Testis (tissue), 3 donors: Measurements from ENCODE around the gene RALGPS1. TPM values are rescaled to one million over a fixed set of nuclear protein-coding genes. Genes with fewer than 3 reads are reported as not detected.

Experiments used
- DNase-seq: peaks from one replicate; pipeline ENCODE4 v3.0.0-alpha.2; 2019
- H3K27ac ChIP-seq, 2 donors: fragments of 200-600 bp; sonication (generic); one replicate each; pipeline ENCODE4 v1.5.1; 2019
- H3K27me3 ChIP-seq: fragments of 200-600 bp; sonication (generic); one replicate; pipeline ENCODE4 v1.5.1; 2019
- H3K36me3 ChIP-seq: fragments of 200-600 bp; sonication (generic); one replicate; pipeline ENCODE4 v1.5.1; 2017; ENCODE audit warnings: low read depth; ENCODE audit errors: missing control alignments
- H3K4me1 ChIP-seq: fragments of 200-600 bp; sonication (generic); one replicate; pipeline ENCODE4 v1.5.1; 2019
- H3K4me3 ChIP-seq, 2 donors: fragments of 200-600 bp; sonication (generic); one replicate each; pipeline ENCODE4 v1.5.1; 2017 to 2019
- H3K9me3 ChIP-seq: fragments of 200-600 bp; sonication (generic); one replicate; pipeline ENCODE4 v1.5.1; 2017
- POLR2A ChIP-seq: fragments of 450-650 bp; IDR thresholded peaks from one replicate; pipeline ENCODE4 v1.6.1; 2017; ENCODE audit warnings: antibody characterized with exemption, mild to moderate bottlenecking, moderate library complexity
- WGBS, 2 donors: methylation state at CpG; one replicate each; pipeline ENCODE4 v1.1.5; 2018; 5-methylcytosine and 5-hydroxymethylcytosine counted together
- intact Hi-C: fragments of 100-400 bp; cut with DNase I; formaldehyde crosslinking; loops from one replicate; pipeline ENCODE4 v1.15.1; 2023; ENCODE audit warnings: low total_unique reads
- polyA plus RNA-seq: library from polyadenylated mRNA; stranded (reverse); fragments of 350-450 nt; fragmentation: Illumina TruSeq; extraction: RNeasy Lipid Tissue Mini Kit (QIAGEN cat#74804); gene quantifications from one replicate; pipeline ENCODE4 v1.2.3, GENCODE V29; 2014; ENCODE audit warnings: low read depth, low replicate concordance; ENCODE audit not compliant: insufficient read depth
- total RNA-seq, 2 donors: library from RNA; depleted of rRNA; stranded (reverse); fragments of >200 nt; gene quantifications; one replicate each; pipeline ENCODE4 v1.2.3, GENCODE V29; 2016
- TF ChIP-seq, protein P1 (sequence below), 3 experiments: fragments of 450-650 bp in 2 of 3; fragments of 200-600 bp in 1 of 3; sonication (generic) in 1 of 3; IDR thresholded peaks; one replicate each; pipeline ENCODE4 v1.5.1; 2016 to 2019; ENCODE audit warnings: antibody characterized with exemption in 3 of 3, mild to moderate bottlenecking in 2 of 3, moderate library complexity in 1 of 3

Gene RALGPS1
- total and polyA plus RNA-seq, 3 donors from 2014 or later: 35.9 to 48.6 (median 36.9) TPM

DNA sequence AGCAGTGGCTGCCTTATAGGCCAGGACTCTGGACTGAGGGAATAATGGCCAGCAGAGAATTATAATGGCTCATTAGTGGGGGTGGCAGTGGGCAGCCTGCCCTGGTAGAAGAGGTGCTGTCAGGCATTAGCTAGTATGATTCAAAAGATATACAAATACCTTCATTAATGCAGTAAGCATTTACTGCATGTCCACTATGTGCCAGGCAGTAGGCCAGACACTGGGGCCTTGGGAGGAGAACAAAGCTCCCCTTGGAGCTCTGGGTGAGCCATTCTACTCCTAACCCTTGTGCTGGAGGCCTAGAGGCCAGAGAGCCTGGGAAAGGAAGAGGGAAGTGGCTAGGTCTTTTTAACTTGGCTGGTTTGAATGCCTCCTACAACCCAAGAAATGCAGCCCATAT, 348.0 kb downstream of the RALGPS1 start:
- DNase-seq: no peak
- intact Hi-C loops: no loop called here
- no peaks in the 10 kb centered on the region for H3K36me3 ChIP-seq
- TF ChIP-seq, protein P1, sequence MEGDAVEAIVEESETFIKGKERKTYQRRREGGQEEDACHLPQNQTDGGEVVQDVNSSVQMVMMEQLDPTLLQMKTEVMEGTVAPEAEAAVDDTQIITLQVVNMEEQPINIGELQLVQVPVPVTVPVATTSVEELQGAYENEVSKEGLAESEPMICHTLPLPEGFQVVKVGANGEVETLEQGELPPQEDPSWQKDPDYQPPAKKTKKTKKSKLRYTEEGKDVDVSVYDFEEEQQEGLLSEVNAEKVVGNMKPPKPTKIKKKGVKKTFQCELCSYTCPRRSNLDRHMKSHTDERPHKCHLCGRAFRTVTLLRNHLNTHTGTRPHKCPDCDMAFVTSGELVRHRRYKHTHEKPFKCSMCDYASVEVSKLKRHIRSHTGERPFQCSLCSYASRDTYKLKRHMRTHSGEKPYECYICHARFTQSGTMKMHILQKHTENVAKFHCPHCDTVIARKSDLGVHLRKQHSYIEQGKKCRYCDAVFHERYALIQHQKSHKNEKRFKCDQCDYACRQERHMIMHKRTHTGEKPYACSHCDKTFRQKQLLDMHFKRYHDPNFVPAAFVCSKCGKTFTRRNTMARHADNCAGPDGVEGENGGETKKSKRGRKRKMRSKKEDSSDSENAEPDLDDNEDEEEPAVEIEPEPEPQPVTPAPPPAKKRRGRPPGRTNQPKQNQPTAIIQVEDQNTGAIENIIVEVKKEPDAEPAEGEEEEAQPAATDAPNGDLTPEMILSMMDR (IDR thresholded peaks at IDR 0.05): no peak
- TF ChIP-seq POLR2A: no peak
- no peaks in the 10 kb centered on the region for H3K27me3 ChIP-seq
- H3K27ac ChIP-seq: no peak overlapping the region
- no peak overlapping the region for H3K4me3 ChIP-seq
- no peaks in the 10 kb centered on the region for H3K9me3 ChIP-seq
- no peaks in the 10 kb centered on the region for H3K4me1 ChIP-seq

DNA sequence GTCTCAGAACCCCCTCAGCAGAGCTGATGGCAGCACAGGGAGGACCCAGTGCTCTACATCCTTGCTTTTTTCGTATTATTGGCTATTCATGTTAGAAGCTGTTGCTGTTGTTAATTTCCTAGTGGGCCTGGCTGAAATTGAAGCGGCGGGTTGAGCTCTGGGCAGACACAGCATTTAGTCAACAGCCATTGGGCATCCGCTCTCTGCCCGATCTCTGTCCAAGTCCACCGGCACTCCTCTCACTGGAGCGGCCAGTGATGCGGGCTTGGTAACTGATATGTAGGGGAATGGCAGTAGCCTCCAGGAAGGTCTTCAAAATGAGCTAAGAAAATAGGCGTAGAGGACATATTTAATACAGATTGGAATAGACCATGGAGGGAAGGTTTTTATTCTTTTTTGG, 348.7 kb downstream of the RALGPS1 start:
- H3K4me3 ChIP-seq: no peak overlapping the region
- no peaks in the 10 kb centered on the region for H3K4me1 ChIP-seq
- 90 to 94% methylated on average over 9 of the region's 9 CpGs for WGBS, 2 donors
- H3K27me3 ChIP-seq: no peaks in the 10 kb centered on the region
- TF ChIP-seq POLR2A: no peak
- TF ChIP-seq, protein P1 (IDR thresholded peaks at IDR 0.05): no peak
- intact Hi-C loops: no loop called here
- no peak overlapping the region for H3K27ac ChIP-seq
- H3K9me3 ChIP-seq: no peaks in the 10 kb centered on the region
- no peak for DNase-seq
- no peaks in the 10 kb centered on the region for H3K36me3 ChIP-seq

DNA sequence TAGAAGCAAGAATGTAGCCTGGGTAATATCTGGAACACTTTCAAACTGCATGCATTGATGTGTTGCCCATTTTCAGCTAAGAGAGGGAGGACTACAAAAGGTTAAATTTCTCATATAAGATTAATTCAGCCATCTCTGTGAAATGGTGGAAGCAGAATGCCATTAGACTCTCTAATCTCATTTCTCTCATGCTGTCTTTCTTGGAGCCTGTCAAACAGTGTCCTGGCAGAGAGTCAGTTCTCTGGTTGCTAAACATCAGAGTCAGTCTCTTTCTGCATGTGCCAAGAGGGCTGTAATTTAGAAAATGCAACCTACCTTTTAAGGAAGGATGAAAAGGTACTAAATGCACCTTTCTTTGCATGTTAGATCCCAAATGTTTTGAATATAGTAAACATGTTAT, 349.1 kb downstream of the RALGPS1 start:
- intact Hi-C loops: no loop called here
- Histone ChIP-seq H3K9me3 (no peaks in the 10 kb centered on the region), H3K4me3 (no peak overlapping the region), H3K36me3 (no peaks in the 10 kb centered on the region), H3K4me1 (no peaks in the 10 kb centered on the region), H3K27ac (no peak overlapping the region), H3K27me3 (no peaks in the 10 kb centered on the region)
- no peak for TF ChIP-seq POLR2A
- TF ChIP-seq, protein P1 (IDR thresholded peaks at IDR 0.05): no peak
- no peak for DNase-seq

DNA sequence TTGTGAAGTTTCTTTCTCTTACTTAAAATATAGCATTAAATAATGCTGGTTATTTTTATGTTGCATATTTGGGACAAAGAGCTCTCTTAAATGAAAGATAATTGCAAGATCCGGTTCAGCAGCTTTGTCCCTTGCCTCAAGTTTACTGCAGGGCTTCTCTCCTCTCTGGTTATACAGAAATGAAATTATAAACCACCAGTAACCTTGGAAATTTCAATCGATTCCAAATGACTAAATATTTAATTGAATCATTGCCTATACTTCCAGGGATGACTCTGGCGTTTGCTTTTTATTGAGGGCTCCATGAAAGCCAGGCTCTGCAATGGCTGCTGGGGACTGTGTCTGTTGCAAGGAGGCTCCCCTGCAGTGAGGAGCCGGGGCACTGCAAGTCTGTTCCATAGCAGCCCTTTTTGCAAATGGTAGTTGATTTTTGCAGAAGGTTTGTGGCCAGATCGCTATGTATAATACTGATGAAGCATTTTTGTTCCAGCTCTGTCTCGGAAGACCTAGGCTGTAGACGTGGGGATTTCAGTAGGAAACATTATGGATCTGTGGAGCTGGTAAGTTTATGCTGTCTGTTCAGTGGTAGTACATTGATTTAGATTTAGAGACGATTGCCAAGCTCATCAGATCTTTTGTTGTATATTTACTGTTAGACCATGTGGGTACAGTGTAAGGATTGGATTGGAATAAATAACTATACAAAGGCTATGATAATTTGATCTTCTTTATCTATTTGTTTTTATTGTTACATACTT, 350.1 kb downstream of the RALGPS1 start, which contains the start of gene GARNL3:
GARNL3 (plus strand) TSS at position 313 of the 758 bp plus-strand sequence; CDS start at position 417, 104 bp downstream.
- 58 to 59% methylated on average over 8 of the region's 8 CpGs for WGBS, 2 donors
- no peaks in the 10 kb centered on the region for H3K4me1 ChIP-seq
- no peaks in the 10 kb centered on the region for H3K9me3 ChIP-seq
- intact Hi-C loops: no loop called here
- TF ChIP-seq, protein P1 (IDR thresholded peaks at IDR 0.05): no peak
- TF ChIP-seq POLR2A: no peak
- no peak within 1 kb of the TSS for H3K27ac ChIP-seq
- no peaks in the 10 kb centered on the region for H3K27me3 ChIP-seq
- H3K36me3 ChIP-seq: no peaks in the 10 kb centered on the region
- DNase-seq: no peak
- H3K4me3 ChIP-seq: no peak within 1 kb of the TSS
